GM18517 (cell line): ENCODE results near the gene PHACTR1.
"Not testable (repeated sequence)": the region's sequence is repeated elsewhere in the genome, so short reads cannot be mapped to it uniquely, and the experiment has no call there.

ENCODE experiments used
- ATAC-seq: cut with Tn5 transposase; IDR thresholded peaks from one replicate; pipeline ENCODE4 v1.9.1; 2021; ENCODE audit warnings: mild to moderate bottlenecking, moderate library complexity; ENCODE audit not compliant: unreplicated experiment

PHACTR1 gene

DNA sequence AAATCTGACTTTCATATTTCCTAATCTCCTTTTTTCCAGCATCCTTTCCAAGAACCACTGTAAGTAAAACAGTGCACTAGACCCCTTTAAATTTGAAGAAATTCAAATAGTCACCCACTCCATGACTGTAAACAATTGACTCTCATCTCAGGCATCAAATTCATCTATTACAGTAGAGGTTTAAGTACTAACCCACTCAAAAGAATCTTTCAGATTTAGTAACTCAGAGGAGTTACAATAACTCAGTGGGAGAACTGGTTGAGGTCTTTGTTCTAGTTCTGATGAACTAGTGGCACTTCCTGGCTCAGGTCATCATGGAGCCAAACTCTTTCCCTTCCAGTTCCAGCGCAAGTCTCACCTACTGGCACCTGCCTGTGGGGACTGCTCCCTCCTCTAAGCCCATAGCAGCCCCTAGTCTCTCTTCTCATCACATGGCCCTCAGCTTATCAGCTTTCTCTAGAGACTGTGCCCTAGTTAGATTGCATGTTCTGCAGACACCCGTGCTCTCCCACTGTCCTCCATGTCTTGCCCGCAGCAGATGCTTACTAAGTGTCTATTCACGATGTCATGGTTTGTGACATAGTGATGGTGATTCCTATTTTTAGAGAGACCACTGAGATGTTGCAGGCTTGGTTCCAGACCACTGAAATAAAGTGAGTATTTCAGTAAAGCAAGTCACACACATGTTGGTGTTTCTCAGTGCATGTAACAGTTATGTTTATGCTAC lies 415.5 kb downstream of the PHACTR1 start:
- no peak for ATAC-seq

DNA sequence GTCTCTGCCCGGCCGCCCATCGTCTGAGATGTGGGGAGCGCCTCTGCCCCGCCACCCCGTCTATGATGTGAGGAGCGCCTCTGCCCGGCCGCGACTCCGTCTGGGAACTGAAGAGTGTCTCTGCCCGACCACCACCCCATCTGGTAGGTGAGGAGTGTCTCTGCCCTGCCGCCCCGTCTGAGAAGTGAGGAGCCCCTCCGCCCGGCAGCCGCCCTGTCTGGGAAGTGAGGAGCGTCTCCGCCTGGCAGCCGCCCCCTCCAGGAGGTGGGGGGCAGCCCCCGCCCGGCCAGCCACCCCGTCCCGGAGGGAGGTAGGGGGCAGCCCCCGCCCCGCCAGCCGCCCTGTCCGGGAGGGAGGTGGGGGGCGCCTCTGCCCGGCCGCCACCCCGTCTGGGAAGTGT lies 417.3 kb downstream of the PHACTR1 start:
- not testable (repeated sequence) for ATAC-seq

DNA sequence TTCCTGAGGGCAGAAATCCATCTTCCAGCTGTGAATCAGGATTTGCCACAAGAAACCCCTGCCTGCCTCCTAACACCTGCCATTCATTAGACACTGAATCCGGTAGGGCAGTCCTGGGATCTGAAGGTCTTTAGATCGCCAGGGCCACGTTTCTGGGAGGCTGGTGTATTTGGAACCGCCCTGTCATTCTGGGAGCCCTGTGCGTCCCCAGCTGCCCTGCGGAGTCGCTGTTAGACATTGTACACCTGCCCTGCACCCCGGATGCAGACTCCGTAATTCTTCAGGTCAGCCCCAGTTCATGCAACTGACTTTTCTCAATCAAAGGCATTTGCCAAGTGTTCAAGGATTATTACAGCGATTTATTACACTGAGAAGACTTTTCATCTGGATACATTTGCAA lies 418.6 kb downstream of the PHACTR1 start:
- ATAC-seq, result no peak

DNA sequence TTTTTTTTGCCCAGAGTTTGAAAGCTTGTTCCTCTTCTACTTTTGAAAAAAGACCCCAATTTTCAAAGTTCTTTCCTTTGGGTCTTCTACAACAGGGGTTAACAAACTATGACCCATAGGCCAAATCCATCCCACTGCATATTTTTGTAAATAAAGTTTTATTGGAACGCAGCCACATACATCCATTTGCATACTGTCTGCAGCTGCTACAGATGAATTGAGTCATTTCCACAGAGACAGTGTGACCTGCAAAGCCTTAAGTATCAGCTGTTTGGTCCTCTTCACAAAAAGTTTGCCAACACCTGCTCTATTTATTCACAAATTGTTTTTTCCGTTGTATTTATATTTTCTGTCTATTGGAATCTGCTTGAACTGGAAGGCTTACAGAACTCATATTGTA lies 422.6 kb downstream of the PHACTR1 start:
- no peak for ATAC-seq

DNA sequence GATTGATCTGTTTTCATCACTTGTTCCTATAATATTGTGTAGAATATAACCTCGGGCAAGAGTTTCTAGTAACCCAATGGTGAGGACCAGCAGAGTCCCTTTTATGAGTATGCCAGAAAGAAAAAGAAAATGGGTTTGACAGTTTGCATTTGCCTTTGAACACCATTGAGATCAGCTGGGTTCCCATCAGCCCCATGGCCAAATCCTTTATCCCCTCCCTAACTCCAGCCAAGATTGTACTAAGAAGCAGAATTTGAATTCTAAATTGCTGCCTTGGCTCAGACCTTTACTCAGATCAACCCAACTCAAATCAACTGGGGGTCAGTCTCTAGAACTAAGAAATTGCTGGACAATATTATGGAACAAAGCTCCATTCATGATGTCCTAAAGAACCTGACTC lies 424.4 kb downstream of the PHACTR1 start:
- no peak for ATAC-seq

DNA sequence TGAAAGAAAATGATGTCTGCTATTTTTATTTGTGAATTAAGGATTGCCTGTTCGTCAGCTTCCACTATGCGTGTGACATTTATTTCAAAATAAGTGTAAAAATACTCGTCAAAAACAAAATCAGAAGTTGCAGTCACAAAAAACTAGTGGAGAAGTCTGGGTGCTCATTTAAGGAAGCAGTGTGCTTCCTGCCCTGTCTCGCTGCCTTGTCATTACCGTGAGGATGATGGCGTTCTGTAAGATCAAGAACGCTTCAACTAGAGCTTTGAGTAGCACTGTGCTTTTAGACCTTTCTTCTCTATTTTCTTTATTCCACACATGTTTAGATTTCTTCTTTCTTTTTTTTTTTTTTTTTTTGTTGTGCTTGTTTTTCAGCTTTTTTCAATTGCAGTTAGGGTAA lies 424.8 kb downstream of the PHACTR1 start:
- no peak for ATAC-seq

DNA sequence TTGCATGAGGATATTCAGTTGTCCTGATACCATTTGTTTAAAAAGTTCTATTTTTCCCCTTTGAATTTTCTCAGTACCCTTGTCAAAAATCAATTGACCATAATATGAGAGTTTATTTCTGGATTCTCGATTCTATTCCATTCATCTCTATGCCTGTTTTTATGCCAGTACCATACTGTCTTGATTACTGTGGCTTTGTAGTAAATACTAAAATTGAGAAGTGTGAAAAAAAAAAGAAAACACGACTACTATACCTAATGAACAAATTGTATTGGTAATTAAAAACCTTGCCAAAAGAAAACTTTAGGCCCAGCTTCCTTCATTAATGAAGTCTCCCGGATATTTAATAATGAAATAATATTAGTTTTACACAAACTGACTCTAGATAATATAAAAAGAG lies 426.0 kb downstream of the PHACTR1 start:
- no peak for ATAC-seq

DNA sequence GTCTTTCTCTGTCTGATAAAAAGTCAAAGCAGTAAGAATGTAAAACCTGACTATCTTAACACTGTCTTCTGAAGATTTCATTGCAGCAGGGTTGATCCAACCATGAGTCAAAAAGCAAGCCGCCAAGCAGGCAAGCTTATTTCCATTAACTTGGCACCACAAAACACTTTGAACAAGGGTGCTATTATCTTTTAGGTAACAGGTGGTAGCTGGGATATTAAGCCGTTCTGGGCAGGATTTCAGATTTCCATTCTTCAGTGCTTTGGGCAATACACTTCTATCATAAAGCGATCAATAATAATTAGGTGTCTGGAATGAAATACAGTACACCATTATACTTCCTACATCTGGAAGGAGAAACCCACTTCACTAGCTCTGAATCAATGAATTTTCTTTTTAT lies 429.9 kb downstream of the PHACTR1 start:
- no peak for ATAC-seq

DNA sequence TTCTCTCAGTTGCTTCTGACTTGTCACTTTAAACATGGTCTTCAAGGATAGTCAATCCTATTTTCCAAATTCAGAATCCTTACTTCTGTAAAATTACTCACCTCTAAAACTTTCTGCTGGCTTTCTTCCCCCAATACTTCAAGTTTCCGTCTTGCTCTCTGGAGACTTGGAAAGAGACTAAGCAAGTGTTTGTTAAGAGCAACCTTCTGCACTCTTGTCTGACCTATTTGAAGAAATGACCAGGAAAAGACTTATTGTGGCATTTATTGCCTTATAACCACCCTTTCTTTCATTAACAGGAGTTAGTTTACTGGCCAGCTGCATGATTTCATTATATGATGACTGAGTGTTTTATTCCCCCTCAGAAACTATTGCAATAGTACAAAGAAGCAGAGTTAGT lies 430.8 kb downstream of the PHACTR1 start:
- no peak for ATAC-seq

DNA sequence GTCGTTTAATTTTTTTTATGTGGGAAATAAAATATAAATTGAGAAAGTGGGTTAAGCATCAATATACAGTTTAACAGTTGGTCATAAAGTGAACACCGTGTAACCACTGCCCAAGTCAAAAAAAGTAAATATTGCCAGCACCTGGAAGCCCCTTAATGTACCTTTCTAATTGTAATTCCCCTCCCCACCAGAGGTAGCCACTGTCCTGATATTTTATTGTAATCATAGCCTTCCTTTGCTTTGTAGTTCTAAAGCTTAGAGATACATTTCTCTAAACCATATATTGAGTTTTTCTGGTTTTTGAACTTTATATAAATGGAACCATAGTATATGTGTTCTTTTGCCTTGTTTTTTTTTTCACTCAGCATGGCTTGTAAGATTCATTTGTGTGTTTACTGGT lies 431.2 kb downstream of the PHACTR1 start:
- ATAC-seq, result no peak

DNA sequence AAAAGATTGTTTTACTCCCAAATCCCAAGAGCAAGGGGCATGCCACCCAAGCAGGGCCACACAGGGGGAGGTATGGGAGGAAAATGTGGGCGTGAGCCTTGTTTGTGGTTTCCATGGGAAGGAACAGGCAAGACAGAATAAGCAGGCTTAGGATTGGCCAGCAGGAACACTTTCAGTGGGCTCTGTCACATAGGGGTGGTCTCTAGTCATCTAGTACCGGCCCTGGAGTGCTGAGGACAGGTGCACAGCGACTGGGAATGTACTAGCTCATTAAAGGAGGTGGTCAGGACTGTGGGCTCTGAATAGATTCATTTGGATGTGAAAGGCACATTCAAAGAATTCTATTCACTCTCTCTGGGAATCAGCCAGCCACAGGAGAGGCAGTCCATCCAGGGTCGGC lies 436.2 kb downstream of the PHACTR1 start:
- ATAC-seq, result no peak

DNA sequence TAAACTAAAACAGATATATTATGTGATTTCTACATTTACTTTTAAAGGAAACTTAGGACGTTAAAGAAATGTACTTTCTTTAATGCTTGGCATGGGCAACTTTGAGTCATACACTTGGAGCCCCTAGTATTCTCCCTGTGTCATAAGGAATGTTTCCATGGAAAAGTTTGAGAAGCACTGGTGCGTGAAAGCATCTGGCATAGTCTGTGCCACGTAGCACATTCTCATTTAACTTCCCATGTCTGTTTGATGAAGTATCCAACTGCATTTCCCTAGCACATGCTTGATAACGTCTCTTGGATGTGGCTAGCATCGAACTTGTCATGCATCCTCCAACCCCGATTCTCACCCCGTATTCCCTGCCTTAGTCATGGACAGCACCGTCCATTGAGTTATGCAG lies 439.8 kb downstream of the PHACTR1 start:
- ATAC-seq, result no peak

DNA sequence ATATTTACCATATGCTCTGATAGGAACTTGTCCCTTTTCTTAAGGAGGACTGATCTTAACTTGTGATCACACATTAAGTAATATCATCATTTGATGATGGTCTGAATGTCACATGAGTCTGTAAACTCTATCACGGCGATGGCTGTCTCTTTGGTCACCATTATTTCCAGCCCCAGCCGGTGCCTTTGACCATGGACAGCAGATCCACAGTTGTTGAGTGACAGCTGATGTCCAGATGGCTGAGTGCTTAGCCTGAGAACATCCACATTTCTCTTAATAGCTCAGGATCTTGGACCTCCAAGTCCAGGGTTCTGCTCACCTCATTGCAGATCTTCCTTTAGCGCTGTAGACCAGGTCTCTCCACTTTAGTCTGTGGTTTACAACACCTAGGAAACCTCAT lies 440.7 kb downstream of the PHACTR1 start:
- ATAC-seq, result no peak

DNA sequence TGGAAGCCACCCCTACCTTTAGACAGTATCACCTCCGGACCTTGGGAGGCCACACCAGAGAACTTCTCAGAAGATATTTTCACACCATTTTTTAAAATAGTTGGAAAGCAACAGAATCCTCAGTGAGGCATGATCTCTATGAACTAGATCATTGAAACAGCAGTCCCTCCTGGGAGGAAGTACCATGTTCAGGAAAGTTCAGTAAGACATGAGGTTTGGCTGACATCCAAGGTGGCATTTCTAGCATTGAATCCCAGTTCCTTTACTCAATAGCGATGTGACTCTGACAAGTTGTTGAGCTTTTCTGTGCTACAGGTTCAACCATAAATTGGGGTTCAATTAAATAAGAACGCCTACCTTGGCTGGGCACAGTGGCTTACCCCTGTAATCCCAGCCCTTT lies 442.7 kb downstream of the PHACTR1 start:
- ATAC-seq, result no peak

DNA sequence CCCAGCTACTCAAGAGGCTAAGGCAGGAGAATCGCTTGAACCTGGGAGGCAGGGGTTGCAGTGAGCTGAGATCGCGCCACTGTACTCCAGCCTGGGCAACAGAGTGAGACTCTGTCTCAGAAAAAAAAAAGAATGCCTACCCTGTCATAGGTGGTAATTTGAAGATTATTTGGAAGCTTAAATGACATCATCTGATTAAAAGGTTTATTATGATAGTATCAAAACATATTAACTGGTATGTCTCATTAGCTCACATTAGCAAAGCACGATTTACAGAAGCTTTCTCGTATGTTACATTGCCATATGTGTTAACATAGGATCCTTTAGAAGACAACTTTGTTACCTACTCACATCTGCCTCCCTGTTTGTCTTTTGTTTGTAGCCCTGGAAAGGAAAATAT lies 443.3 kb downstream of the PHACTR1 start:
- not testable (repeated sequence) for ATAC-seq

DNA sequence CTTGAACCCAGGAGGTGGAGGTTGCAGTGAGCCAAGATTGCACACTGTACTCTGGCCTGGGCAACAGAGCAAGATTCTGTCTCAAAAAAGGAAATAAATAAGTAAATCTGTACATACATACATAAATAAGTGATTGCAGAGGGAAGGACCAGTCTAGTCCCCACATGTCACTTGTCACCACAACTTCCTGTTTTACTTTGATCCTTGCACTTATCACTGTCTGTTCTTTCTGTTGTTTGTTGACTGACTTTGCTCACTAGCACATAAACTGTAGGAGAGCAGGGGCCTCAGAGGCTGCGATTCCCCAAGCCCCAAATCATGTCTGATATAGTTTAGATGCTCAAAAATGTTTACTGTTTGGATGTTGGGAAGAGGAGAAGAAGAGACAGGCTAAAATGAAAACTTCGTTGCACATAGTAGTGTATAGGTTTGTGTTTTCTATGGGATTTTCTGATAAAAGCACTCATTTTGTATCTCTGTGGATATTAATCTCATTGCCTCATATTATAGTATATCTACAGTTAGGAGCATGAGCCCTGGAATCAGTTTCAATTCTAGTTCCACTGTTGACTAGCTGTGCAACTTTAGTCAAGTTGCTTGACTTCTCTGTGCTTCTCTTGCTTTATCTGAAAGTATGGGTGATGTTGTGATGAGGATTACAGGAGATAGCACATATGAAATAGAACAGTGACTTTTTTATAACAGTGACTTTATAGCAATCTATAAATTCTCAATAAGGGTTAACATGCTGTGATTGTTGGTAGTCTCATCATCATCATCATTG lies 446.8 kb downstream of the PHACTR1 start:
- ATAC-seq, result no peak

DNA sequence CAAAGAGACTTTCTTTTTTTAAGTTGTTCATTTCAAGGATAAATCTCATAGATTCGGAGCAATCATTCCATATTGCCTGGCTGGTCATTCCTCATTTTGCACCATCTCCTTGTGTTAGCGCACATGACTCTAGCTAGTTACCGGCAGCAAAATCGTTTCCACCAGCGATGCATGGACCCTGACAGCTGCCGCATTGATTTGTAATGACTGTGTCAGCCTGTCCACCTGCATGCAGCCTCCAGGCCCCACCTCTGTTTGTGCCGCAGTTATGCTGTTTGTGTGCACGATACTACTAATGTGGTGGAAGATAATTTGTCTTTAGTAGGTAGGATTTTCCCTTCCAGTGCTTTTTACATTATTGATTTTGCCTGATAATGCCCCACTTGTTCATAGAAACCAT lies 447.7 kb downstream of the PHACTR1 start:
- no peak for ATAC-seq

DNA sequence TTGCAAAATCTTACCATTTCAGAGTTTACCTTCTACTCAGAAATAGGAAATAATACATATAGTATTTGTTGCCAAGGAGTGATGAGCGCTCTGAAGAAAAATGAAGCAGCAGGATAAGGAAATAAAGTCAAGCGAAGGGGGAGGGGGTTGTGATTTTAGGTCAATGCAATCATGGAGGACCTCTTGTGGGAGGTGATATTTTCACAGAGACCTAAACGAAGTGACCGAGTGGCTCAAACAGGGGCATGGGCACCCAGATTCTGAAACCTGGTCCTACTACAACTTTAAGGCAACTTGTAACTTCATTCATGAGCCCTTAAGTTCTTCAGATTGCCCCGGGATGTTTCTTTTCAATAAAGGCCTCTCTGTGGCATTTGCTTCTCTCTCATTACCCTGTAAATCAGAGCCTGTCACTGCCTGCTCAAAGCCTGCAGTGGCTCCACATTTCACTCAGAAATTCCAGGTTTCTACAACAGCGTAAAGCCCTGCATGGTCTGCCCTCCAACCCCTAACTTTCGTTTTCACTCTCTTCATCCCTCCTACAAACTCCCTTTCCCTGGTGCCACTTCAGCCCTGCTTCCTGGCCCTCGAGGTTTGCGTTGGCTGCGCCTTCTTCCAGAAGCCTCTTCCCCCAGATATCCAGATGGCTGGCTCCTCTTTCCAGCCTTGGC lies 449.1 kb downstream of the PHACTR1 start:
- ATAC-seq, result no peak

DNA sequence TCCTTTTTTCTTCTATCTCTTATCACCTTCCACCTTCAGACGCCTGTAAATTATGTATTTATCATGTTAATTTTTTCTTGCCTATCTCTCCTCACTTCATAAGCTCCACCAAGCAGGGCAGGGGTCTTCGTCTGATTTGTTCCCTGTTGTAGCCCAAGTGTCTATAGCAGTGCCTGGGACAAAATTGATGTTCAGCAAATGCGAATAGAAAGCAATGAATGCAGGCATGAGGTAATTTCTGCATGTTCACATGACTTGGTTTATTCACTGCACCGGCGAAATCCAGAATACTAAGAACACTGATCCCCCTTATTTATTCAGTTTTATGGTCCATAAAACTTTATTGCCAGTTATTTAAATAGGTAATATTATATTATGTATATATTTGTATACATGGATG lies 449.7 kb downstream of the PHACTR1 start:
- no peak for ATAC-seq

DNA sequence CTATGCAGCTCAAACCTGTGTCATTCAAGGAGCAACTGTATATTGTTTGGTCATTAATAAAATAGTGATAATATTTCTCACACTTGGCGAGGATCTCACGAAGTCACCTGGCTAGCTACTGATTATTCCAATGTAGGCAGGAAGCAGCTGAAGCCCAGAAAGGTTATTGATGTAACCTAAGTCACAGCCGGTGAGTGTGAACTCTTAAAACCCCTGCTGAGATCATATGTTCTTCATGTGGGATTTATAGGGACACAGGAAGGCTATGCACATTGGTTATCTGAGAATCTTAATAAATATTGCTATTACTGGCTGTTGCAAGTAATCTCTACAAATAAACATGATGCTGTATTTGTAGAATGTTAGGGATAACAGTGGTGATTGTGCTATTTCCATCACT lies 450.3 kb downstream of the PHACTR1 start:
- no peak for ATAC-seq

DNA sequence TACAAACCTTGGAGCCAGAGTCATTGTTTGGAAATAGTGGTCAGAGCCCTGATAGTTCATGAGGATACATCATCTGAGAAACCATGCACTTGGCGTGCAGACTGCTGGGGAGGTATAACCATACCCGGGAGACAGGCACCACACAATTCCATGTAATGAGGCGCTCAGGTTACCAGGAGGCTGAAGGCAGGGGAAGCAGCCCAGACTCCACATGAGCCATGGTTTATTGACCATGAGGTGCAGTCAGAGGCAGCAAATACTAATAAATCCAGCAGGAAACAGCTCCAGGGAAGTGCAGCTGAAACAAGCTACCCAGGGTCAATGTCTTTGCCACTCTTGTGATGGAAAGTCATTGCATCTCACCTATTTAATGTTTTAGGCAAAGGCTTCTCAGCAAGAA lies 455.7 kb downstream of the PHACTR1 start:
- ATAC-seq, result no peak

DNA sequence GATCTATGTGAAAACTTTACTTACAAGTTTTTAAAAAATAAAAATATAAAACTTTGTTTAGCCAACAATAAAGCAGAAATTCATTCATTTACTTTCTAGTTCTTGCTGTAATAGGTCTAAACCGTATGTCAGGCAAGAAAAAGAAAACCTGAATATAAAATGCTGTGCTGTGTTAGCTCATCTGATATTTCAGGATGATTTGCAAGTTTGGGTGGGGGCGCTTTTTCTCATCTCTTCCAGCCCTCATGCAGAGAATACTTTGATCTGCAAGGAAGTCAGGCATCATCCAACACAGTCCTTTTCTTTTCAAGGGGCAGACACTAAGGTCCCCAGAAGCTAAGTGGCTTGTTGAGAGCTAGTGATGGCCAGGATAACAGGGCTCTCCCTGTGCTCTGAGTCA lies 458.5 kb downstream of the PHACTR1 start:
- ATAC-seq, result no peak
